Inflammatory macrophage treated with lipopolysaccharide for 4 hours (primary cell): ENCODE results near the gene MCM3AP.
"Not testable (repeated sequence)": the region's sequence is repeated elsewhere in the genome, so short reads cannot be mapped to it uniquely, and the experiment has no call there.

Experiments
- DNase-seq: peaks from one replicate; pipeline ENCODE4 v3.0.0-alpha.2; 2020

MCM3AP gene

DNA sequence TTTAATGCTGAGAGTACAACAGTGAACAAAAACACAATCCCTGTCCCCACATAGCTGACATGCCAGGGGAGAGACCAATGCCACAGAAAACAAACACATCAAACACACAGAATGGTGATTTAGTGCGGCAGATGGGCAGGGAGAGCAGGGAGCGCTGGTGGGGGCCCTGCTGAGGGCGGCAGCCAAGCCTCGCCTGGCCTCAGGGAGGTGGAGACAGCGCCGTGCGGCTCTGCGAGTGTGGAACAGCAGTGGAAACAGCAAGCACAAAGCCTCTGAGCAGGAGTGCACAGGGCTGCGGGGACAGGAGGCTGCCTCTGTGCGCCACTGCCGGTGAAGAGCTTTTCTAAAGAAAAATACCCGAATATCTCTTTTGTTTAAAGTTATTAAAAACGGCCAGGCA lies 17.0 kb downstream of the MCM3AP start:
- DNase-seq, result no peak

DNA sequence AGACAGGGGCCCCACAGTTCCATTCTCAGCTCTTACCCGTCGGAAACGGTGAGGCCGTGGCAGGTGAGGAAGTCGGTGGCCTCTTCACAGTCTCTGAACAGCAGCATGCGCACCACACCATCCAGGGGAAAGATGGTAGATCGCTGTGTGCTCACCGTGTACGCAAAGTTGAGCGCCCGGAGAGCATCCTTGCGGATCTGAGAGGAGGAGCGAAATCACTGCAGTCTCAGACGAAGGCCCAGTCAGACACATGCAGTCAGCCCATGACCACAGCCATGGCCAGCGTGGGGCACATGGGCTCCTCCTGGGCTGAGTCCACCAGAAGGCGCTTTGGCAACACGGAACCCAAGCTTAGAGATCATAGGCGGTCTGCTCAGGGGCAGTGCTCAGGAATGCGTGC lies 18.5 kb downstream of the MCM3AP start:
- DNase-seq, result no peak

DNA sequence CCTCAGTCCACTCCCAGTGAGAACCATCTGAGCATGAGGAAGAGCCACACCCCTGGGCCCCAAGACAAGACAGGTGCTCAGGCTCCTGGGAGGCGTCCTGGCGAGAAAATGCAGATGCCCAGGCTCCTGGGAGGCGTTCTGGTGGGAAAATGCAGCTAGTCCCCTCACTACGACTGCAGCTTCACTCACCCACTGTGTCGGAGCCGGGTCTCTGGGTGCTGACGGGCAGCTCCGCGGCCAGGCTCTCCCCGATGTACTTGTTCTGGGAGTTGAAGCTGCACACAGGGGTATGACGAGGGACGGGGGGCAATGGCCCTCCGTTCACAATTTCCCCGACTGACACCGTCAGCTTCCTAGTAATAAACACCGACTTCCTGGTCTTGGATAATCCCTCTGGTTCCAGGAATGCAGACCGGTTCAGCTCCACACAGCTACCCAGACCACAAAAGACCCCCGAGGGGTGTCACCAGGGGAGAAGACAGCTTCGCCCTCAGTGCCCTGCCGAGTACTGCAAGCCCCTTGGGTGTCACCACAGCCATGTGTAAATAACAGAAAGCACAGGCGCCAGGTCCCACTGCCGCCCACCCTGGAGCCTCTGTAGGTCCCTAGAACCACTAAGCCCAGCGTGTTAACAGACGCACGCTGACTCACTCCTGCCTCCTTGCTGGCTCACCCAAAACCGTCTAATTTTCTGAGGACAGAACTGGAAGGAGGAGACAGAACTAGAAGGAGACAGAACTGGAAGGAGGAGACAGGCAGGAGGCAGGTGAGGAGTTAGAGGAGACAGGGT lies 19.5 kb downstream of the MCM3AP start:
- no peak for DNase-seq

DNA sequence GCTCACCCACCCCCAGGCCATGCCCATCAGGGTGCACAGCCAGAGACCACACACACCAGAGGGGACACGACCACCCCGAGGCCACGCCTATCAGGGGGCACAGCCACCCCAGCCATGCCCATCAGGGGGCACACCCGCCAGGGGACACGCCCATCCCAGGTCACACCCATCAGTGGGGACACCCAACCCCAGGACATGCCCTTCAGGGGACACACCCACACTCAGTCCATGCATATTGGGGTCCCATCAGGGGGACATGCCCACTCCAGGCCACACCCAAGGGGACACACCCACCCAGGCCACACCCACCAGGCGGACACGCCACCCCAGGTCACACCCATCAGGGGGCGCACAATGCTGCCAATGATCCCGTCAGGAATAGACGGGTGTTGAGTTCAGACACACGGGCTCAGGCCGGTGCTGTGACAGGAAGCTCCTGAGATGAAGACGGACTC lies 20.7 kb downstream of the MCM3AP start:
- no peak for DNase-seq

DNA sequence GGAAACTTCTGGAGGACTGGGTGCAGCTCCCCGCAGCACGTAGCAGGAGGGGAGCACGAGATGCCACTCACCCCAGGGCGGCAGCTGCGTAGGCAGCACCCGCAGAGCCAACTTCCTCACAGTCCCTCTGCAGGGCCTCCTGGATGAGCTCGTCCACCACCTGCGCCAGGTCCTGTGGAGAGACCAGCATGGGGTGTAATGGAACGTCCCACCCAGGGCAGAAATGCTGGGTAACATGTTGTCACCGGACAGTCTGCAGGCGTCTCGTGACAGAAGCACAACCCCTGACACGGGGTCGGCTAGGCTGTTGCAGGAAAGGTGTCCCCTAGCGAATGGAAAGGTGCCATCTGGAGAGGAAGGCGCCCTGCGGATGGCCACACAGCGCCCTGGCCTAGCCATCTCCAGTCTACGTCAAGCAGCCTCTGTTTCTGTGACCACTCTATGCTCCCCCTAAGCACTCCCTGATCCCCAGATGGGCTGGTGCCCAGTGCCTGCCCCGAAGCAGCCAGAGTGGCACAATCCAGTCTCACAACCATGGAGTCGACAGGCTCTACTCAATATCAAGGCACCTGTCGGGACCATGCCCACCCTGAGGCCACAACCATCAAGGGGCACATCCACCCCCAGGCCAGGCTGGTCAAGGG lies 21.2 kb downstream of the MCM3AP start:
- DNase-seq, result no peak

DNA sequence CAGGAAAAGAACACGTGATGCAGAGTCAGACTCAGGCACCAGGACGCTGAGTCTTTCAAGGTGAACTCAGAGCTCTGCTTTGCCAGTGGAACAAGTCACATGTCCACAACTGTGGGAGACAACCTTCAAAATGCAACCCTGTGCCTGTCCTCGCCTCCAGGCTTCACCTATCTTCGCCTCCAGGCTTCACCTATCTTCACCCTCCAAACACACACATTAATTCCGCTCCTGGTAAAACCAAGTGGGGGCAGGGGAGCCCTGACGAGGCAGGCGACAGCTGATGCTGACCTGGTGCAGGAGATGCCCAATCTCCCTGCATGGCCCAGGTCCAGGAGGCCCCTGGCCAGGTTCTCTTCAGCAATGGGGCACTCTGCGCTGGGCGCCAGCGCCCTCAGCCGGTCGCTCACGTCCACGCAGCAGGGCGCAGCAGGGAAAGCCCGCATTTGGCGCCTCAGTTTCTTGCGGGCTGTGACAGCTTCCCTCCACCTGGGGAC lies 28.9 kb downstream of the MCM3AP start:
- DNase-seq, result no peak

DNA sequence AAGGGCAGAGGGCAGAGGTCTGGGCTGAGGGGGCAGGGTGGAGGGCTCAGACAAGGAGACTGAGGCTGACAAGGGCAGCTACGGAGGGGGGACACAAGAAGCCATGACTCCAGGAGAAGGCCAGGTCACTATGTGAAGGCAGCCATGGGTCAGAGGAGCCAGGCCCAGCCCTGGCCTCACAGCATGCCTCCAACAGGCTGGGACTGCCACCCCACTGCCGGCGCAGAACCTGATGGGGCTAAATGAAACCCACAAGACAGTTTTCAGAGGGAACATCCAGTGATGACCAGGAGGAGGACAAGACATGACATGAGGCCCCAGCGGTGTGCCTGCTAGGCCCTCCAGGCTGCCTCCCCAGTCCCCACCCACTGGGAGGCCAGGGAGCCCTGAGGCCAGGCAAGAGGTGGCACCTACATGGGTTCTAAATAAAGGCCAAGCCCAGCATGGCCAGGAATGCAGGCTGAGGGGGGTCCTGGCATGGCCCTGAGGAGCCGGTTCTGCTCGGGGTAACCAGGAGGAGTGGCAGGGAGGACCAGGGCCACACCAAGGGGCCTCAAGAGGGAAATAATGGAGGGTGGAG lies 29.6 kb downstream of the MCM3AP start:
- no peak for DNase-seq

DNA sequence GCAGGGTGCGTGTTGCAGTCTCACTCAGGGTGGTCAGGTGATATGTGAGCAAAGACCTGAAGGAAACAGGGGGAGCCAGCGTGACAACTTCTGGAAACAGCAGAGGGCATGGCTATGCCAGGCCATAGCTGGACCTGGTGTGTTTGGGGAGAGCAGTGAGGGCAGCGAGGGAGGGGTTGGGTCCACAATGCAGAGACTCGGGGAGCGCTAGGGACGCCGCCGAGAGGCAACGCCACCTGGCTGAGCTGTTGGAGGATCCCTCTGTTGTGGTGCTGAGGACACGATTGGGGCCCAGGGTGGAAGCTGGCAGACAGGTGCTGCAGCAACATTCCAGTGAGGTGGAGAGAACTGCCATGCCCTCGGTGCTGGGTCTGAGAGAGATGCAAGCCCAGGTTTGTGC lies 30.2 kb downstream of the MCM3AP start:
- no peak for DNase-seq

DNA sequence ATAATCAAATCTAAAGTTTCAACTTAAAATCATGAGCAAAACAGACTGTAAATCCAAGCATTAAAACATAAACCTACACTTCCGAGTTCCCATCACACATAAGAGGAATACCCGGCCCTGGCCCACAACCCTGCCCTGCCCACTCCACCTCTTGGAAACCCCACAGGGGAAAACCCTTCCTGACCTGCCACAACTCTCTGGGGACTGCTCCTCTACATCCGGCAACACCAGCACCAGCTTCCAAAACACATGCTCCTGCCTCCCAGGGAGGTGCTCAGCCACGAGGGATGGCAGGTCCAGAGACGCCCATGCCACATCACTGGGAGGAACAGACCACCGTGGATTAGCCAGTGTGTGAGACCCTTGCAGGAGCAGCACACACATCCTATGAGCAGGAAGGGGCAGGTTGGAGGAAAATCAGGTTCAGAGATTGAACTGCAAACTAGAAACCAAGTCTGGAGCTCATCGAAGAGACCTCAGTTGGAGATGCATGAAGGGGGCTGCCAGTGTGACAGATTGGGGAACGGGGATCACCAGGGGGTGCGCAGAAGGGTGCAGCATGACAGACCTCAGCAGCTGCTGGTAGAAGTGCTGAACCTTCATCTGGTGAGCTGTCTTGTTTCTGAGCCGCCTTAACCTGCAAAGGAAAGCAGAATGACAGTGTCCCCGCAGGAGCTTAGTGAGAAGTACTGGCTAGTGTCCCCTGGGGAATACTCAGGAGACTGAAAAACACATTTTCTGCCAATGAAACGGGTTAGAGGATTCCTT lies 31.0 kb downstream of the MCM3AP start:
- DNase-seq, result no peak

DNA sequence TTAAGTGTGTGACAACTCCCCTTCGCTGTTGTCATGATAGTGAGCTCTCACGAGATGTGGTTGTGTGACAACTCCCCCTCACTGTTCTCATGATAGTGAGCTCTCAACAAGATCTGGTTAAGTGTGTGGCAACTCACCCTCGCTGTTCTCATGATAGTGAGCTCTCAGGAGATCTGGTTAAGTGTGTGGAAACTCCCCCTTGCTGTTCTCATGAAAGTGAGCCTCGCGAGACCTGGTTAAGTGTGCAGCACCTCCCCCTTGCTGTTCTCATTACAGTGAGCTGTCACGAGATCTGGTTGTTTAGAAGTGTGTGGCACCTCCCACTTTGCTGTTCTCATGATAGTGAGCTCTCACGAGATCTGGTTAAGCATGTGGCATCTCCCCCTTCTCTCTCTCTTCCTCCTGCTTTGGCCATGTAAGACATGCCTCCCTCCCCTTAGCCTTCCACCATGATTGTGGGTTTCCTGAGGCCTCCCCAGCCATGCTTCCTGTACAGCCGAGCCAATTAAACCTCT lies 31.7 kb downstream of the MCM3AP start:
- peak; percentile 25 for DNase-seq

DNA sequence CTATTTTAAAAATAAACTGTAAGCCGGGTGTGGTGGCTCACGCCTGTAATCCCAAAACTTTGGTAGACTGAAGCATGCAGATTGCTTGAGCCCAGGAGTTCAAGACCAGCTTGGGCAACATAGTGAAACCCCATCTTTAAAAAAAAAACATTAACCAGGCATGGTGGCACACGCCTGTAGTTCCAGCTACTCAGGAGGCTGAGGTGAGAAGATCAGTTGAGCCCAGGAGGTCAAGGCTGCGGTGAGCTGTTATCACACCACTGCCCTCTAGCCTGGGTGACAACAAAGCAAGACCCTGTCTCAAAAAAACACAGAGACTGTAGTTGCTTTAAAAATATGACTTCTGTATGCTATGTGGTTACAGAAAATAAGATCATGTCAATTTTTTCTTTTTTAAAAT lies 32.6 kb downstream of the MCM3AP start:
- DNase-seq, result no peak

DNA sequence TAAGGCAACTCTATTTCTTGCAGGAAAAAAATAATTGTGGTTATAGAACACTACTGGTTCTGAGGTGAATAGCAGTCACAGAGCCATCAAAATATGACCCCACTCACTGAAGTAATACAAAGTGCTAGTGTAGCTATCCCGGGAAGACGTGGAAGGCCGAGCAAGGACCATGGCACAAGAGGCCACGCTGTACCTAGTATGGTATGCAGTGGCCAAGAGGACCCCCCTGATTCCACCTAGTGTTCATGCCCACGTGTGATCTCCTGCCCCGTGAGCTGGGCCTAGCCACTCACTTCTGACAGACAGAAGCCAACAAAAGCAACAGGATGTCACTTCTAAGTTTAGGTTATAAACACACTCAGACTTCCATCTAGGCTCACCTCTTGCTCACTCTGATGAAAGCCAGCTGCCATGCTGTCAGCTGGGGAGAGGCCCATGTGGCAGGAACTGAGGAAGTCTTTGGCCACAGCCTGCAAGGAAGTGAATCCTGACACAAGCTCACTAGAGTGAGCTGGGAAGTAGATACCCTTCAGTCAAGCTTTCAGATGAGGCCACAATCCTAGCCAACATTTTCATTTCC lies 35.2 kb downstream of the MCM3AP start:
- peak; percentile 32 for DNase-seq

DNA sequence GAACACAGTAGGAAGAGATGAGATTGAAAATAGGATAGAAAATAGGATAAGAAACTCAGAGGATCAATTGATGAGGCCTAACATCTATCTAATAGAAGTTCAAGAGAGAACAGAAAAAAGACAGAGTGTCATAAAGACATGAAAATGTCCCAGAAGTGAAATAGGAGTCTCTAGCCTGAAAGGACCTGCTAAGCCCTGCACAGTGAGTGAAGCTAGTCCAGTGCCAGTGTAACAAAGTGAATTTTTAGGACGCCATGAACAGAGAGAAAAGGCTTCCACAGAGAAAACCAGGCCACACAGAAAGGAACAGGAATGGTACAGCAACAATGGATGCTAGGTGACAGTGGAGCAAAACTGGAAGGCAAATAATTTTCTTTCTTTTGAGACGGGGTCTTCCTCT lies 36.6 kb downstream of the MCM3AP start:
- DNase-seq, result no peak

DNA sequence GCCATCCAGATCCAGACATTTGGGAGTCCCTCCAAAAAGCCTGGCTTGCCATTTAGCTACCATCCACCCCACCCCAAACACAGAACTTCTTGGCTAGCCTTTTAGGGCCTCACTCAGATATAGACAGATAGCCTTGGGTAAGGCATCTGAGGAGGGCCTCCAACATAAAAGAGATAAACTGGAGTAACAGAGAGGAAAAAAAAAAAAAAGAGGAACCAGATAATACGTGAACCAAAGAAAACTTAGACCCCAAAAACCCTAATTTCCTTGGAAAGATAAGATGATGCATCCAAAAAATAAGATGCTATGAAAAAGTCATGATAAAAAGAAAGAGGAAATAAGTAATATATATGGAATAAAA lies 37.0 kb downstream of the MCM3AP start:
- DNase-seq, result no peak

DNA sequence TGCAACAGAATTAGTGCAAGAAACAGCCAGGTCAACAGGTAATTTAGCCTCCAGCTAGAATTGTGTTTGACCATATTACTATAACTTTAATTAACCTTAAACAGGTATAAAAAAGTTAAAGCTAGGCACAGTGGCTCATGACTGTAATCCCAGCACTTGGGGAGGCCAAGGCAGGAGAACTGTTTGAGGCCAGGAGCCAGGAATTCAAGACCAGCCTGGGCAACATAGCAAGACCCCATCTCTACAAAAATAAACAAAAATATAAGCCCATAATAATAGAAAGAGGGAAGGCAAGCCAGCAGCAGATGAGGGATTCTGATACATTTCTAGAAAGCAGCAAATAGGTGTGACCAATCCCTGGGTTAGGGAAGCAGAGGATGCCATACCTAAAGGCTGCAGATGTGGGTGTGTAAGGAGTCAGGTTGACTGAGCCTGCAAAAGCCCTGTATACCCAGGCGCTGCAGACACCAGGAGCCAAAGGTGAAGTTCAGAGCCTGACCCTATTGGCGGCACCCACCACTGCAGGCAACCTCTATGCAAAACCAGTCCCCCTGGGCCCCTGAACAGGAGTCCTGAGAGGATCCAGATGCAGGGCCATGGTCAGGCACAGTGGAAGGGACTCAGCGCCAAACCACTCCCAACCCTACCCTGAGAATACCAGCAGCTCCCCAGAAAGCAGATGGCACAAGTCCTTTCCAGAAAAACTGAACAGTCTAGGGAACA lies 37.6 kb downstream of the MCM3AP start:
- DNase-seq, result no peak

DNA sequence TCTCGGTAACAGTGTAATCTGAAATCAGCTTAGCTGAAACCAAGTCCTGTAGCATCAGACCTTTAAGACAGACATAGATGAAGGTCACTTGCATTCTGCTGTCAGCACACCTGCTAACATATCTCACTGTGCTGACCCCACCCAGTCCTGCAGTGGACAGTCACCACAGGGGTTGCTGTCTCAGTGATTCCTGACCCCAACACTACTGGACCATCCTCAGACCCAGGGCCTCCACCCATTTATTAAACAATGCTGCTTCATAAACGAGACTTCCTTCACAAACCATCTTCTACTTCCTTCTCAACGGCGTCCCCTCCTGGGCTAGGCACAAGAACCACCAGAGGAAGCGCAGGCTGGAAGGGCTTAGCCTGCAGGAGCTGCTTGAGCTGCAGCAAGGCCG lies 39.1 kb downstream of the MCM3AP start:
- no peak for DNase-seq

DNA sequence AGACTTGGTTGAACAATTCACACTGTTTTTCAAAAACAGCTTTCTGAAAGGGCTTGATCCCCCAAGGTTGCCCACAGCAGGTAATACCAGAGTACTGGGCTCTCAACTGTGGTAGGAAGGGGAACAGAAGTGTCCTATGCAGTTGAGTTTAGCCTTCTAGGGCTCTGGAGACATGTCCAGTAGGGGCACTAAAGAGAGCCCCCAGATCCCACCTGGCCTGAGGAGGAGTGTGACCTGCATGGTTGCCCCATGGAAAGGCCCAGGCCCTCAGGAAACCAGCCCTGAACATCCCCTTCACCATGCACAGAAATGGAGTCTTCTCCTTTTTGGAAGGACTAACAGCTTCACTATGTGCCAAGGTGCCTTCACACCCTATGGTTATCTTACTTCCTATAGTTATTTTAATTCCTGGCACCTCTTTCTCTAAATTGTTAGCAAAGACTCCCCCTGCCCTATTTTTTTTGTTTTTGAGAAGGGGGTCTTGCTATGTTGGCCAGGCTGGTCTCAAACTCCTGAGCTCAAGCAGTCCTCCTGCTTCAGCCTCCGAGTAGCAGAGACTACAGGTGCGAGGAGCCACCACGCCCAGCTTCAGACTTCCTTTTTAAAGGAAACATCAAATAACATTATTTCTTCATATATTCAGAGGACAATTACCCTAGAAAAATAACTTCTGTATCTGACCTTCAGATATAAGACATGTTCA lies 40.0 kb downstream of the MCM3AP start:
- DNase-seq, result no peak

DNA sequence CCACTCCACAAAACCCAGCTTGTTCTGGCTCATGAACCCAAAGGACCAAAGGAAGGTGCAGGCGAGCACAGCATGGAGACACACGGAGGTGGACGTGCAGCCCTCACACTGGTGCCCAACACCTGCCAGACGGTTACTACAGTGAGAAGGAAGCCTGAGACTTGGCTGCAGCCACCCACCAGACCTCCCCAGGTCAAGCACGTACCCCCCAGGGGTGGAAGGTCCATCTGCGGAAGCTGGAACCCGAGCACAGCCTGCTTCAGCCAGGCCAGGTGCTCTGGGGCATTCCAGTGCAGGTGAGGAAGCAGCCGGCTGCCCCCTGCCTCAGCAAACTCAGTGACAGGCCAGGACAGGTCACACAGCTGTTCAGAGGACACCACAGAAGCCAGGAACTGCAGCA lies 40.8 kb downstream of the MCM3AP start:
- DNase-seq, result no peak

DNA sequence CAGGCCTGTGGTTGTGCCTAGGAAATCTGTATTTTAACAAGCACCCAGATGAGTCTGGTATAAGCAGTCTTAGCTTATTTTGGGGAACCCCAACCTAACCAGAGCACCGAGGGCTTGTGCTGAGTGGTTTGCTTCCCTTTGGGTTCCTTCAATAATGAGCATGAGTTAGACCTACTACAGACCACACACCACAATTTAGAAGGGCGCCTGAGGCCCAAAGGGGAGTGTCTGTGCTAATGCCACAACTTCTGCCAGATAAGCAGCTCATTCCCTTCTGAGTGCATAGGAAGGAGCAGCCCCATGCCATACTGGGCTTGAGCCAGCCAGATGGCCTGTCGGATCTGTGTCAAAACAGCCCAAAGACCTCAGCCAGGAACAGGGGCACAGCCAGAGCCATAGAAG lies 41.5 kb downstream of the MCM3AP start:
- DNase-seq, result no peak

DNA sequence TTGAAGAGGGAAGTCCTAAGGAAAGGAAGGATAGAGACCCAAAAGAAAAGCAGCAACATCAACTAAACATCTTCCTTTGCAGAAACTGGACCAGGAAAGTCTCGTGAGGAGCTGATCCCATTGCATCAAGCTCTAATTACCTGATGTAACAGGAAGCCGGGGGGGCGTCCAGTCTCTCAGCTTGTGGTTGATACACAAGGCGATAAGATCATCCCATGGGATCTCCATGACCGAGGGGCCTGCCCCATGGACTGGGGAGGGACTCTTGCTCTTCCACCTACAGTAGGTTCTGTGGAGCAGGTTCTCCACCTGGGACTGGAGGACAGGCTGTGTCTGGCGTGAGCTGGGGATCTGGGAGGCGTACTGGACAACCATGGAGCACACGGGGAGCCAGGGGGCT lies 42.1 kb downstream of the MCM3AP start:
- no peak for DNase-seq

DNA sequence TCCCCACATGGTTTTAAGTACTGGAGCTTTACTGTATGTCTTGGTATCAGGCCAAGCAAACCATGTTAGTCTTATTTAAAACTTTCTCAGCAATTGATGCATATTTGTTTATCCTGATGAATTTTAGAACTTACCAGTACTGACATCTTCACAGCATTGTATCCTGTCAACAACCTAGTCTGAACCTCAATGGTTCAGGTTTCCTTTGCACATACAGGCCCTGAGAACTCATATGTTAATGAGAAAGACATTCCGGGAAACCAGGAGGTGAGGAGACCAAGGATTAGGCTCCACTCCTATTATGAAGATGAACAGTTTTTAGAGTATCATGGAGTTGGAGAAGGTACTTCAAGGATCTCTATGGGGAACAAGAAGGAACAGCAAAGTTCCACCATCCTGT lies 43.8 kb downstream of the MCM3AP start:
- DNase-seq, result not testable (repeated sequence)
